GM18870 (cell line): ENCODE data around the gene LDB2.

Experiments
- ATAC-seq: cut with Tn5 transposase; IDR thresholded peaks from one replicate; pipeline ENCODE4 v1.9.1; 2021; ENCODE audit warnings: moderate library complexity; ENCODE audit not compliant: unreplicated experiment

The LDB2 gene

DNA sequence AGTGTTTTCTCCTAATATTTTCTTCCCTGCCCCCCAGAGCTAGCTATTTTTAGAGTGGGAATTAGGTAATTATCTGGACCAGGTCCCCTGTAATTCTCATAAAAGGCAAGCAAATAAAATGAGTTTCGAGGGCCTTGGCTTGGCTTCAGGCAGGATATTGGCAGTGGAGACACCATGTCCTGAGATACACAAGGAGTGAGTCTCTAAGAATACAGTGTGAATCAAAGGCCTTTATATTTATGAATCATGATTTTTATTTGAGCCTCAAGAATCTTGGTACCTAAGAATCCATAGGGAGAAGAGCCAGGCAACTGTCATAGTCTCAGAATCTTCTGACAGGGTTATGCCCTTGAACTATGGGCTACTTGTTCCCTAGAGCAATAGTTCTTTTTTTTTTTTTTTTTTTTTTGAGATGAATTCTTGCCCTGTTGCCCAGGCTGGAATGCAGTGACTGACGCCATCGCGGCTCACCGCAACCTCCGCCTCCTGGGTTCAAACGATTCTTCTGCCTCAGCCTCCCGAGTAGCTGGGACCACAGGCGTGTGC, 205.4 kb downstream of the LDB2 start:
- ATAC-seq: no peak

DNA sequence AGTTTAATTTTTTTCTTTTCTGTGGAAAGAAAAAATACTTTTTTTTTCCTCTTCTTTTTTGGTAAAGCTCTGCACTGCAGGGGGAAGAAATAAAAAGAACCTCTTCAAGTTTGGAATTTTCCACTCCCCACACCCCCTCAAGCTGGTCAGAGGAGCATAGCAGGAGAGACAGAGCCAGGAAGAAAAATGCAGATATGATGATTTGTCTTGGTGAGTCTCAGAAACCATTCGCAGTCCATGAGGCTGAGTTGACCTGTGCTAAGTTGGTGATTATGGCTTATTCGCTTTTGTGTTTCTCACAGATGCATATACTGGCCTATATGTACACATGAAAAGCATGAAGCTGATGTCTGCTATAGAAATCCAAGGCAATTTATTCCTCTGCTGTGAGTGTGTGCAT, 205.9 kb downstream of the LDB2 start:
- ATAC-seq: no peak

DNA sequence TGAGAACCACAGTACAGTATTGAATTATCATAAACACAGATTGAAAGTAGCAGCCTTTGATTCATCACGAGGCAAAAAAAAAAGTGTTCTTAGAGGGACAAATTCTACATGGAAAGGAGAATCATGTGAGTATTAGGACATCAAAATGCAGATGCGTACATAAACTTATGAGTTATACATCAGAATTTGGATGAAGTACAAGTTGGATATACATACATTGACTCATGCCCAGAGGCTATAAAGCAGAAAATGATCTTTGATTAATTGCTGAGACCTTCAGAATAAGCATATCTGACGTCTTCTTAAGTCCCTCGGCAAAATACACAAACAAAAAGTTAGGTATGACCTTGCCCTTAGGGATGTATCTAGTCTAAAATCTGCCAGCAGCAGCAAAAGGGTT, 206.4 kb downstream of the LDB2 start:
- ATAC-seq: no peak

DNA sequence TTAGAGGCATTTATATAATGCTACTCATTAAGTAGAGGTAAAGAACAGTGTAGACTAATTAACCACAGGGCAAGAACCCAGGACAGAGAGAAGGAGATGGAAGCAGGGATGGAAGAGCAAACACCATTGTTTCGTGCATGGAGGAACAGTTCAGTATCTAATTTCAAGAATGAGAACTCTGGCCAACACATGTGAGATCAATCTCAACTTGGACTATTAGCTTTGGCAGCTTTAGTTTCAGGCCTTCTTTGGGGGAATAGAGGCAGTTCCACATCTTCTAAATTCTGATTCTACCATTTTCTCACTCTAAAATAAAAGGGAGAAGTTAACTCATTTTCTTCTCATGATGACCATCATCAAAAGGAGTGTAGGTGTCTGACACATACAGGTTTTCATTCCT, 207.0 kb downstream of the LDB2 start:
- no peak for ATAC-seq

DNA sequence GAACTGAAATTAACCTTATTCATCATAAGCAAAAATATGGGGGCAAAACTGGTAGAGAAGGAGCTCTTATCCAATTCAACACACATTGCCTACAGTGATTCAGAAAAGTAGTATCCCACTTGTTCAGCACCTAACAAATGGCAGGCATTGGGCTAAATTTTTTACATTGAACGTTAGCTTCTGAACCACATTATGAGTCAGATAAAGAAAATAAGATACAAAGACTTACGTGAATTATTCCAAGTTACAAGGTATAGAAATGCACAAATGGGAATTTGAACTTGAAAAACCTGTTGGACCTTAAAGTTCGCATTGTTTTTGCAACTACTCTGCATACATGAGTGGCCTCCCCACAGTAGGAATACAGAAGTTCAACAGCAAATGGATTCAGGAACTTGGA, 210.6 kb downstream of the LDB2 start:
- ATAC-seq: no peak

DNA sequence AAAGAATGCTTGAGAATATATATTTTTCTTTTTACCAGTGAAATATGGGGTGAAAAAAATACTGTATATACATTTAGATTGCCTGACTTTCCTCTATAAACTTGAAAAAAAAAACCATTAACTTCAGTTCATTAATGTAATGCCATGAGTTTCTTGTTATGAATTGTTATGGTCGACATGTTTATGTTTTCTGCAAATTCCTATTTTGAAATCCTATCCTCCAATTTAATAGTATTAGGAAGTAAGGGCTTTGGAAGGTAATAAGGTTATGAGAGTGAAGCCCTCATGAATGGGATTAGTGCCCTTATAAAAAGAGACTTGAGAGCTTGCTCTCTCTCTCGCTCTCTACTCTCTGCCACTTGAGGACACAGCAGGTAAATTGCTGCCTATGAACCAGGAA, 211.4 kb downstream of the LDB2 start:
- ATAC-seq: no peak

DNA sequence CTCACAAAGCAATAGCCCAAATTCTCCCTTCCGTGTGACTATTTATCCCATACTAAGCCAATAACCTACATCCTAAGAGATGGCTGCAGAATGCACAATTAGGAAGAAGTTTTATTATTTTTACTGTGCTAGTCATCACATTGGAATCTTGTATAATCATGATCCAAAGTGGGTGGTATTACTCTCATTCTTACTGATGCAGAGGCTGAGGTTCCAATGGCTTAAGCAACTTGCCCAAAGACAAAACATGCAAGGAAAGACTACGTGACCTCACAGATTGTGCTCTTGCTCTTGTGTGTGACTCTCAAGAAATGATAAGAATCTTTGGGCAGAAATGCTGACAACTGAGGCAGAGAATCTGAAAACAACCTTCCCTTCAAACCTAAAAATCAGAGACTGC, 212.2 kb downstream of the LDB2 start:
- ATAC-seq: no peak

DNA sequence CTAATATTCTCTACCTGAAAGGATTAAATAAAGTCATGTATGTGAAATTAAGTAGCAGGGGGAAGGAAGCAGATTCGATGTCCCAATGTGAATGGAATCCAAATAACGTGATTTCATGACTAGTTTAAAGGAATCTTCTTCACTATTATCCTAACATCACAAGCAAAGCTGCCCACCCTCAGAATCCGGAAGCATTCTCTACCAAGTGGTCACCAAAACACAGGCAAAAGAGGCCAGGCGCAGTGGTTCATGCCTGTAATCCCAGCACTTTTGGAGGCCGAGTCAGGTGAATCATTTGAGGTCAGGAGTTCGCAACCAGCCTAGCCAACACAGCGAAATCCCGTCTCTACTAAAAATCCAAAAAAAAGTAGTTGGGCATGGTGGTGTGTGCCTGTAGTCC, 212.9 kb downstream of the LDB2 start:
- ATAC-seq: no peak

DNA sequence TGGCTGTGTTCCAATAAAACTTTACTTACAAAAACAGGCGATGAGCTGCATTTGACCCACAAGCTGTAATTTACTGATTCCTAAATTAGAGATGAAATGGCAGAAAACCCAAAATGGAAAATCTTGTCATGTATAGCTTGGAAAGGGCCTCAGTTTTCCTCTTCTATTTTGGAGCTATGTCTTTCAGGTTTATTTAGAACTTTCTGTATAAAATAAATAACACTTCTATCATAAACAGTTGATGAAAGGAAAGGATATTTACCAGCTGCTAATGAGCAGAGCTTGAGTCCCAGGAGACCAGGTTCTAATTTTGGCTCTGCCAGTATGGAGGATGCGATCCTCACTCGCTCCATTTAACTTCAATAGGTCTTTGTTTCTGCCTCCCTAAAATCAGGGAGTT, 213.5 kb downstream of the LDB2 start:
- no peak for ATAC-seq

DNA sequence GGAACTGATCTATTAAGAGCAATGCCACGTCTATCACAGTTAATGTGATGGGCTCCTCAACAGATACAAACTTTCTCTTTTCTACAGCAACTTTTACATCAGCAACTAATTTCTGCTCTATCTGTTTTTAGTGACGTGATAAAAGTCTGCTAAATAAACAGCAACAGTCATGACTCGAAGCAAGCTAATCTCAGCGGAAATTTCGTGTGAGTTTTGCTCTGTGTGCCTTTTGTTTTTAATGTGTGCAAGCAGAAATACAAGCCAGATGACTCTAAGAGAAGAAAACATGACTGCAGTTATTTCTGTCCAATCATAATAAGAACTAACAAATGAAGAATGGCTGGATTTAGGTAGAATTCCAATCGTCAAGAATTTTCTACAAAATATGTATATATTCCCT, 214.3 kb downstream of the LDB2 start:
- ATAC-seq: no peak

DNA sequence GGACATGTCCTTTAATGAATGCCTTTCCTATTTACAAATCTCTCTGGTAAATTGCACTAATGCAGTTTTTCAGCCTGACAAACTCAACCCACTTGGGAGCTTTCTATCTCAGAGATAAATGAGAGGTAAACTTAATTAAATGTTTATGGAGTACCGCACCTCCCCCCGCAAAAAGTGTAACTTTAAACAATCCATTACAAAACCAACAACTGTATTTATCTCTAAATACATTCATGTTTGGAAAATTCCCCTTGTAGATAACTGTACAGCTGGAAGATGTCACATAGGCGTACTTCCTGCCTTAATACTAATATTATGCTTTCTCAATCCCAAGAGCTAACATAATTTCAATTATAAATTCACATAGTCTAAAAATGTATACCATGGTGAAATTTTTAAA, 215.5 kb downstream of the LDB2 start:
- no peak for ATAC-seq

DNA sequence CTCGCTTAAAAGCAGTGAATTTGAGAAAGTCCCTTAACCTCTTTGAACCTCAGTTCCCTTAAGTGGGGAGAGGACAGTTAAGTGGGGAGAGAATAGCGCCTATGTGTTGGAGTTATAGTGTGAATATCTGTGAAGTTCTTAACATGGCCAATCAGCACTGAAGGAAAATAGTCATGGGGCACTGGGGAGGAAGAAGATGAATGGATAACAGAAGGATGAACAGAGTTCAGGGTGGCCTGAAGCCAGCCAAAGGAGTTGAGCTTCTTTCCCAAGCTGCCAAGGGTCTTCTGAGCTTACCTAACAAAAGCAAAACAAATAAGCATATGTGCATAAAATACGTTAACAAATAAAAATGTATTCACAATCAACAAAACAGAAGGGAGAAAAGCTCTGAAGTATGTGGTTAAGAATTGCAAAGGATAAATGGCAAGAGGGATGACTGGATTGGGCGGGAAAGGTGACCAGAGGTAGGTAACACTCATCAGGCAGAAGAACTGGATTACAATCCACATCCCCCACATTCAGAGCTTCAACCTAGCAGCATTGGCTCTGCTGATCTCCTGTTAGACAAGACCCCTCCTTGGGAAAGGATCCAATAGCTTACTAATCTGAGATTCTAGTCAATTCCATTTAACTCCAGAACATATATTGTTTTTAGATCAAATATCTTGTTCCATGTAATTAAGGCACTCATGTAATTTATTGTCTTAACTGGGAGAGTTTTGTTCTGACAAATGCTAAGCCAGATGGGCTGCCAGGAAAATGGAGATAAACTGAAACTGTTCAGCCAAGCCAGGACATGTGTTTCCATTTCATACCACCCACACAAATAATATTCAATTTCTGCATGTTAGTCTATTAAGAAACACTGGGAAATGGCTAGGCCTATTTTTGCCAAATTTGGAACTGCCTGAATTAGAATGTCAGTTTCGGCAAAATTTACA, 221.2 kb downstream of the LDB2 start:
- no peak for ATAC-seq

DNA sequence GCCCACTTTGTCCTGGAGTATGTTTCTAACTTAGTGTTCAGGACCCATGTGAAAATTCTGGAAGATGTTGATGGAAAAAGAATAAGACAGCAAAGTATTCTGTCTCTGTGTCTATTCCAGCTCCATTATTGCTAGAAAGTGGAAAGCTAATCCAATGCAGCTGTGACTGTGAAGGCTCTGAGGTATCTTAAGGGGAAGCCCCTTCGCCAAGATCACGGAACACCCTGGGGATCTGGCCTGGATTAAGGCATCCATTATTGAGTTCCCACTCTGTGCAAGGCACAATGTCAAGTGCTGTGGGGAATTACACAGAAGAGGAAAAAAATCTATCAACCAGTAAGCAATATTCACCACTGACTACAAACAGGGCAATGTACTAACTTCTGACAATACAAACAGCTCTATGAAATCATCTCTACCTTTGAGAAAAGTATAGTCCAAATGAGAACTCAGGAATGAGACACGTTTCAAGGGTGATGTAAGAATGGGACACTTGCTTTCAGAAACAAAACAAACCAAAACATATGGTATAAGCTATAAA, 222.1 kb downstream of the LDB2 start:
- ATAC-seq: no peak

DNA sequence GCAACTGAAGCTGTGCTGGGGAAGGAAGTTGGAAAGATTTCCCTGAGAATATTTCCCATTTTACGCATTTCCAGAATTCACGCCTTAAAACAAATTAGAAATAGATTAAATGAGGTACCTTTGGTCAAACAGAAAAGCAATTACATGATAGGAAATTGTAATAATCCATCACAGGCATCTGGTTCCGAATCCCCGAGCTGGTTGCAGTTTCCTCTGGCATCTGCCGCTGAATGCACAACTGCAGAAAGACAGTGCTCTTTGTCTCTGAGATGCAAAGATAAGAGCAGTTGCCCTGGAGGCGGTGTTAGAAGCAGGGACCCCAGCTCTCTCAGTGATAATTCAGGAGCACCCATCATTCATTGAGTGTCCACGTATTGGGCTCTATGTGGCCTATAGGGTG, 224.4 kb downstream of the LDB2 start:
- ATAC-seq: no peak

DNA sequence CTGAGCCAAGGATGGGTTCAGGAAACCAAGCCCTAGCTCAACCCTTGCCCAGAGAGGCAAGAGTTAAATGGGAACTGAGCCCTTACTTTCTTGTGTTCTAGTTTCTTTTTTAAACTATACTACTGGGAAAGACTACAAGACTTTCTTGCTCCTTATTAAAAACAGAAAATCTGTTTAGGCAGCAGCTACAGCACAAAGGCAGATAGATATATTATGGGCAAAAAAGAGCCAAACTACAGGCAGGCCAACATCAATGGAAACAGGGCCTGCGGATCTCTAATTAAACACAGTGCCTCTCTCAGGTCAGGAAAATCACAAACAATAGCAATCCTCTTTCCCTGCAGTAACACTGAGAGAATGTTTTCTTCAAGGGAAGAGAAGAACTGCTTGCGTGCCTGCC, 226.0 kb downstream of the LDB2 start:
- no peak for ATAC-seq

DNA sequence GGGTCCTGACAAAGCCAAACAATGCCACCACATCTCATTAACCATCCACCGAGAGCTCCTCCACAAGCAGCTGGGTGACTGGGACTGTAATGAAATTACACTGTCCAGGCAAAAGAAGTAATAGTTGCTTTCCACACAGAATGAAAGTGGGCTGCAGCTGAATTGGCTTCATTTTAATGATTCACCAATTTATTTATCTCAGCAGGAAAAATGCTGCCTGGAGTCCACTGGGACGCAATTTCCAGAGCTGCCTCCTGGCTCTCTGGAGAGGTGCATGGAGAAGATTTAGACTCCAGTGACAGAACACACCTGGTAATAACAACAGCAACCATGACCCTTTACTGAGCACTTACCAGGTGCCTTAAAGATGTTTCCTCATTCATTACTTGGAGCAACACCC, 226.7 kb downstream of the LDB2 start:
- ATAC-seq: no peak

DNA sequence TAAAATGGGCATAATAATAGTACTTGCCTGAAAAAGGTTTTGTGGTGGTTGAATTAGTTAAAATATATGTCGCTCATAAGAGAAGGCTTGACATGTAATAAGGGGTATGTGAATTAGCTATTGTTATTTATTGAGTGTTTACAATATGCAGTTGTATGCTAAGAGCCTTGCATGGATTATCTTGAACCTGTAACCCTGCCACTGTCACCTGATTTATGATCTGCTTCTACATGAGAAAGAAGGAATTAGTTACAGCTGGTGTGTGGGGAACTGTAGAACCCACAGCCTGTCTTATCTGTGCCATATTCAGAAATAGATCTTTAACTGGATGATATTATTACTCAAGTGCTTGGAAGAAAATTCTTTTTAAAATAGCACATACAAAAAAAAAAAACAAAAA, 227.7 kb downstream of the LDB2 start:
- no peak for ATAC-seq

DNA sequence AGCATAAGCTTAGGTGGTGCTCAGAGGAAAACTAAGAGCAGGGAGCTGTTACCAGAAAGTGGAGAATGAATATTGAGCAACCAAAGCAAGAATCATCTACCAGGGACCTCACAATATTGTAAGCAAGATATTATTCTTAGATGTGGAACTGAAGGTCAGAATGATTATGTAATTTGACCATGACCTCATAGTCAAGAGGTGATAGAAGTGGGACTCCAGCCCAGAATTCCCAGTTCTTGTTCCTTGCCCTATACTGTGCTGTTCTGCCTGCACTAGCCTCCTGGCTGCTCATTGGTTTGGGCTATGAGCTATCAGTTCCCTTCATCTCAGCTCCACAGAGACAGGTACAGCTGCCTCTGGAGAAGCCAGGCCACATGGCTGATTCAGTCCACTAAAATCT, 229.4 kb downstream of the LDB2 start:
- no peak for ATAC-seq

DNA sequence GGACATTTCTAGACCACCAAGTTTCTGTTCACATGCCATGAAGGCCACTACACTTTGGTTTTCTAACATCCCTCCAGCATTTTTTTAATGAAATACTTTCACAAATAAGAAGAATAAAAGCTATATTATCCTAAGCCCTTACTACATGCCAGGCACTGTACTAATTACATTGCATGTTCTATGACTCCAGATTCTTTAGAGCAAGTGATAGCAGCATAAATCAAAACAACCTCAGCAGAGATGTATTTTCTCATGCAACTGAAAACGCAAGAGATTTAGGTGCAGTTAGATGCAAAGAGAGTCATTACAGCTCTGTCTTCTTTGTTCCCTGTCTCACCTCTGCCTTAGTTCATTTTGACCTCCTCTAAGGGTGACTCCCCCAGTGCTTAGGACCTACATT, 230.0 kb downstream of the LDB2 start:
- ATAC-seq: no peak

DNA sequence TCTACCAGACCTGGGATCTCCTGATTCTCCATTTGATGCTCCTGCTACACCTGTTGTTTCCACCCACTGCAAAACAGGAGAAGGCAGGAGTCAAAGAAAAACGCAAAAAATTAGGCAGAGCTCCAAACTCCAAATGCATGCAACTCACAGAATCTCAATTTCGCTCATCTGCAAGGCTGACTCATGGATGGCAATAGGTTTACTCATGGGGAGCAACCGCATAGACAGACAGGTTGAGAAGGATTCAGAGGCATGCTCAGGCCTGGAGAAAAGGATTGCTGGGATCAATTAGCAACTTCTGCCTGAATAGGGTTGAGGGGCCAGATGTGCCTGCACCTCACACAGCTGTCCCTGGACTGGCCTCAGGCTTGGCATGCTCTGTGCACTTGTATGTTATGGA, 231.0 kb downstream of the LDB2 start:
- no peak for ATAC-seq

DNA sequence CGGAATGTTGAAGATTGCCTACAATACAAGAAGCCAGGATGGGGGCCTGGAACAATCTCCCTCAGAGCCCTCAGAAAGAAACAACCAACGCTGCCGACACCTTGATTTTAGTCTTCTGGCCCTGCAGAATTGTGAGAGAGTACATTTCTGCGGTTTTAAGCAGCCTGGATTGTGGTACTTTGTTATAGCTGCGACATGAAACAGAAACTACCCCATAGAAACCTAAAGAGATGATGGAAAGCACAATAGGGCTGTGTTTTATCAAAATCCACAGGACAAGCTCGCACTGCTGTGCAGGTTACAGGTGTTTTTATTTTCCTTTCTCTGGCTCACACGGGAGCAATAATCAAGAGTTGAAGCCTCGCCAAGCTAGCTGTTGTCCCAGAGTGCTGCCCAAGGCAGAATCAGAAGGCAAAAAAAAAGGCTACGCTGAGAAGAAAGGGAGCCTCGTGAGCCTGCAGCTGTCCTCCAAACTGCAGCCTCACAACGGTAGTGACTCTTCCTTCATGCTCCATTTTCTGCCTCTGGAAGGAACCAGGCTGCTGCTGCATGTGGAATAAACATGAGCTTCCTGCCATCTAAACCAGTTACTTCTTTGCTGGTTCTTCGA, 232.4 kb downstream of the LDB2 start:
- no peak for ATAC-seq

DNA sequence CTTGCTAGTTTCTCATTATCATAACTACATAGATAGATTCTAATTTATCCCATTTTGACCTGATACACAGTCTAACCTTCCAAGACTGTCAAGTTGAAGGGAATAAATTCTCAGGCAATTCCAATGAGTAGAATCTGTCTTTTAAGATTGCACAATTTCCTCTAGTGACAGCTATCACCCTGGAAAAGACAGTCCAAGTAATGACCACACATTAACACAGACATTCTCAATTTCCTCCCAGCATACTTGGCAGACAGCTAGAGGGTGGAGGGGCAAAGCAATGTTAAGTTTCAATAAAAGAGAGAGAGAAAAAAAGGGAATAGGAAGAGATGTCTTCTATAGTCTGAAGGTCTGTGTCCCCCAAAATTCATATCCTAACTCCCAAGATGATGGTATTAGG, 234.7 kb downstream of the LDB2 start:
- ATAC-seq: no peak
